A549 (cell line): ENCODE measurements around the gene TMEM214. TPM values are rescaled to one million over a fixed set of nuclear protein-coding genes. Genes with fewer than 3 reads are reported as not detected.

Experiments used
- ATAC-seq, 2 experiments: fragments of 200-7000 bp in 1 of 2; fragments of >200 bp in 1 of 2; cut with Nextera tagmentation in 1 of 2; cut with Tn5 transposase in 1 of 2; 3 replicates each; pipeline versions ENCODE4 v1.8.0 to v1.9.1; 2018 to 2020; ENCODE audit warnings: mild to moderate bottlenecking in 1 of 2, moderate library complexity in 1 of 2
- CTCF ChIA-PET: fragments of 300-600 bp; sonication (Branson Sonifier 250); formaldehyde crosslinking; extraction: SDS; loops from one replicate; lab custom pipeline; 2021; ENCODE audit warnings: antibody characterized with exemption, inconsistent platforms; lab: Yijun Ruan, JAX
- POLR2A ChIA-PET: fragments of 350-600 bp; formaldehyde crosslinking; extraction: SDS; loops from one replicate; lab custom pipeline; 2021; ENCODE audit warnings: antibody characterized with exemption, inconsistent platforms; lab: Yijun Ruan, JAX
- DNase-seq, 2 experiments: peaks; one replicate each; pipeline versions ENCODE4 v3.0.0 to v3.0.0-alpha.2; 2011 to 2016; ENCODE audit warnings: low read depth in 1 of 2, low spot score in 1 of 2
- FAIRE-seq: peaks from 2 replicates; lab custom pipeline; 2011; peaks lifted over from hg19 to GRCh38; lab: Jason Lieb, UNC
- H3K27ac ChIP-seq, 2 experiments: fragments of >200 bp; sonication (Bioruptor Twin); formaldehyde crosslinking; 3 replicates each; pipeline ENCODE4 v1.5.1; 2016 to 2017
- H3K4me1 ChIP-seq: fragments of >200 bp; sonication (Bioruptor Twin); formaldehyde crosslinking; 3 replicates; pipeline ENCODE4 v1.6.1; 2016
- H3K4me2 ChIP-seq: fragments of >200 bp; sonication (Bioruptor Twin); formaldehyde crosslinking; 3 replicates; pipeline ENCODE4 v1.6.1; 2016
- H3K4me3 ChIP-seq: fragments of >200 bp; sonication (Bioruptor Twin); formaldehyde crosslinking; 3 replicates; pipeline ENCODE4 v1.5.1; 2016
- H3K9me3 ChIP-seq: fragments of >200 bp; sonication (Bioruptor Twin); formaldehyde crosslinking; 3 replicates; pipeline ENCODE4 v1.6.1; 2016
- CBX8 ChIP-seq: fragments of 200-600 bp; sonication (generic); IDR thresholded peaks from 2 replicates; pipeline ENCODE4 v1.6.1; 2016
- CHD4 ChIP-seq: fragments of 200-600 bp; sonication (generic); IDR thresholded peaks from 2 replicates; pipeline ENCODE4 v1.6.1; 2016; ENCODE audit warnings: antibody characterized with exemption, mild to moderate bottlenecking, borderline replicate concordance
- EHMT2 ChIP-seq: fragments of 200-600 bp; sonication (generic); IDR thresholded peaks from 2 replicates; pipeline ENCODE4 v1.6.1; 2016; ENCODE audit warnings: antibody characterized with exemption, low read depth, mild to moderate bottlenecking, moderate library complexity
- HOXA7 ChIP-seq: fragments of 250-450 bp; sonication (Bioruptor Pico); IDR thresholded peaks from 2 replicates; pipeline ENCODE4 v1.5.0; 2020; ENCODE audit warnings: mild to moderate bottlenecking, moderate library complexity
- HOXB5 ChIP-seq: fragments of 250-450 bp; sonication (Bioruptor Pico); IDR thresholded peaks from 2 replicates; pipeline ENCODE4 v1.5.0; 2020; ENCODE audit warnings: mild to moderate bottlenecking, moderate library complexity
- KDM1A ChIP-seq: fragments of 200-600 bp; sonication (generic); IDR thresholded peaks from 2 replicates; pipeline ENCODE4 v1.6.1; 2016; ENCODE audit warnings: low read depth, mild to moderate bottlenecking
- MAFK ChIP-seq: fragments of 450-650 bp; IDR thresholded peaks from 2 replicates; pipeline ENCODE4 v1.6.1; 2014; ENCODE audit not compliant: partially characterized antibody
- RARB ChIP-seq: fragments of 250-450 bp; sonication (Bioruptor Pico); IDR thresholded peaks from 2 replicates; pipeline ENCODE4 v1.8.0; 2021; ENCODE audit warnings: mild to moderate bottlenecking, moderate library complexity
- RFX5 ChIP-seq: fragments of 450-650 bp; IDR thresholded peaks from 2 replicates; pipeline ENCODE4 v1.7.1; 2014; ENCODE audit warnings: antibody characterized with exemption, mild to moderate bottlenecking, moderate library complexity
- SMC3 ChIP-seq: fragments of >200 bp; sonication (Bioruptor Twin); formaldehyde crosslinking; IDR thresholded peaks from 3 replicates; pipeline ENCODE4 v1.6.1; 2018; ENCODE audit warnings: inconsistent platforms
- ZFP36 ChIP-seq: fragments of 450-650 bp; IDR thresholded peaks from 2 replicates; pipeline ENCODE4 v1.6.1; 2014; ENCODE audit warnings: borderline replicate concordance; ENCODE audit not compliant: partially characterized antibody
- WGBS: methylation state at CpG from one replicate; pipeline ENCODE4 v1.1.6; 2017; ENCODE audit errors: missing lambda C conversion rate; 5-methylcytosine and 5-hydroxymethylcytosine counted together
- polyA plus RNA-seq, 4 experiments: library from polyadenylated mRNA; depleted of rRNA in 3 of 4; stranded (reverse); fragments of >200 nt; fragmentation: RNase III in 1 of 4; extraction: RNeasy Plus Mini Kit Qiagen cat#74134 plus additional on column Dnase treatment in 1 of 4; gene quantifications; 2 replicates in 3 of 4; 3 replicates in 1 of 4; pipeline ENCODE4 v1.2.3, GENCODE V29; 2011 to 2017
- TF ChIP-seq, protein P1 (sequence below): fragments of >200 bp; sonication (Bioruptor Twin); formaldehyde crosslinking; IDR thresholded peaks from 2 replicates; pipeline ENCODE4 v1.6.1; 2016
- TF ChIP-seq, protein P2 (sequence below): IDR thresholded peaks from 2 replicates; pipeline ENCODE4 v1.6.1; 2012
- TF ChIP-seq, protein P3 (sequence below): fragments of 250-450 bp; sonication (Bioruptor Pico); IDR thresholded peaks from 2 replicates; pipeline ENCODE4 v1.5.0; 2021; ENCODE audit warnings: mild to moderate bottlenecking, moderate library complexity, borderline replicate concordance
- TF ChIP-seq, protein P4 (sequence below): IDR thresholded peaks from 2 replicates; pipeline ENCODE4 v1.6.1; 2012; ENCODE audit warnings: low read depth, borderline replicate concordance
- TF ChIP-seq, protein P5 (sequence below): fragments of 150-350 bp; IDR thresholded peaks from 2 replicates; pipeline ENCODE4 v1.6.1; 2014; ENCODE audit warnings: low read depth, mild to moderate bottlenecking, low read length
- TF ChIP-seq, protein P6 (sequence below): fragments of >200 bp; sonication (Bioruptor Twin); formaldehyde crosslinking; IDR thresholded peaks from 3 replicates; pipeline ENCODE4 v1.6.1; 2016

The TMEM214 gene
- polyA plus RNA-seq, 2 of the 4 experiments (the other 2 are of a cell fraction) = 54.3 to 74.9 TPM

DNA sequence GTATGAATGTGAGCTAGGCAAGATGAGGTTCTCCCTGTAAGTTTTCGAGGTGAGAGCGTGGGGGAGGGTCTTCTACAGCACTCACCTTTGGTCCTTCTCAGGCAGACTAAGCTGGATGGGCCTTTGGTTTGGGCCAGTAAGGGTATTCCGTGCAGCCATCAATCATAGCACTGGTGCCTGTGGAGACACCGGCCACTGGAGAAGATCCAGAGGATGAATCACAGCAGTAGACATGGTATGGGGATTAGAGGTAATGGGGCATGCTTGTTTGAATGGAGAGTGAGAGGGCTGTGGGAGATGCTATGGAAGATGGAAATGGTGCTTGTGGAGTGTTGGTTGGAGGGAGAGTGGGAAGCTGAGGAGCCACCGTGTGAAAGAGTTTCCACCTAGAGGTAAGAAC, 46.2 kb upstream of the TMEM214 start (continued):
- TF ChIP-seq, protein P1, sequence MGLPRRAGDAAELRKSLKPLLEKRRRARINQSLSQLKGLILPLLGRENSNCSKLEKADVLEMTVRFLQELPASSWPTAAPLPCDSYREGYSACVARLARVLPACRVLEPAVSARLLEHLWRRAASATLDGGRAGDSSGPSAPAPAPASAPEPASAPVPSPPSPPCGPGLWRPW = no peak
- TF ChIP-seq, protein P2, sequence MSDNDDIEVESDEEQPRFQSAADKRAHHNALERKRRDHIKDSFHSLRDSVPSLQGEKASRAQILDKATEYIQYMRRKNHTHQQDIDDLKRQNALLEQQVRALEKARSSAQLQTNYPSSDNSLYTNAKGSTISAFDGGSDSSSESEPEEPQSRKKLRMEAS = no peak
- TF ChIP-seq, protein P3, sequence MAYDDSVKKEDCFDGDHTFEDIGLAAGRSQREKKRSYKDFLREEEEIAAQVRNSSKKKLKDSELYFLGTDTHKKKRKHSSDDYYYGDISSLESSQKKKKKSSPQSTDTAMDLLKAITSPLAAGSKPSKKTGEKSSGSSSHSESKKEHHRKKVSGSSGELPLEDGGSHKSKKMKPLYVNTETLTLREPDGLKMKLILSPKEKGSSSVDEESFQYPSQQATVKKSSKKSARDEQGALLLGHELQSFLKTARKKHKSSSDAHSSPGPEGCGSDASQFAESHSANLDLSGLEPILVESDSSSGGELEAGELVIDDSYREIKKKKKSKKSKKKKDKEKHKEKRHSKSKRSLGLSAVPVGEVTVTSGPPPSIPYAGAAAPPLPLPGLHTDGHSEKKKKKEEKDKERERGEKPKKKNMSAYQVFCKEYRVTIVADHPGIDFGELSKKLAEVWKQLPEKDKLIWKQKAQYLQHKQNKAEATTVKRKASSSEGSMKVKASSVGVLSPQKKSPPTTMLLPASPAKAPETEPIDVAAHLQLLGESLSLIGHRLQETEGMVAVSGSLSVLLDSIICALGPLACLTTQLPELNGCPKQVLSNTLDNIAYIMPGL (CRISPR knock-in tag) = no peak
- no peak for TF ChIP-seq CBX8
- no peak for TF ChIP-seq SMC3
- TF ChIP-seq, protein P4, sequence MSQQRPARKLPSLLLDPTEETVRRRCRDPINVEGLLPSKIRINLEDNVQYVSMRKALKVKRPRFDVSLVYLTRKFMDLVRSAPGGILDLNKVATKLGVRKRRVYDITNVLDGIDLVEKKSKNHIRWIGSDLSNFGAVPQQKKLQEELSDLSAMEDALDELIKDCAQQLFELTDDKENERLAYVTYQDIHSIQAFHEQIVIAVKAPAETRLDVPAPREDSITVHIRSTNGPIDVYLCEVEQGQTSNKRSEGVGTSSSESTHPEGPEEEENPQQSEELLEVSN = no peak

DNA sequence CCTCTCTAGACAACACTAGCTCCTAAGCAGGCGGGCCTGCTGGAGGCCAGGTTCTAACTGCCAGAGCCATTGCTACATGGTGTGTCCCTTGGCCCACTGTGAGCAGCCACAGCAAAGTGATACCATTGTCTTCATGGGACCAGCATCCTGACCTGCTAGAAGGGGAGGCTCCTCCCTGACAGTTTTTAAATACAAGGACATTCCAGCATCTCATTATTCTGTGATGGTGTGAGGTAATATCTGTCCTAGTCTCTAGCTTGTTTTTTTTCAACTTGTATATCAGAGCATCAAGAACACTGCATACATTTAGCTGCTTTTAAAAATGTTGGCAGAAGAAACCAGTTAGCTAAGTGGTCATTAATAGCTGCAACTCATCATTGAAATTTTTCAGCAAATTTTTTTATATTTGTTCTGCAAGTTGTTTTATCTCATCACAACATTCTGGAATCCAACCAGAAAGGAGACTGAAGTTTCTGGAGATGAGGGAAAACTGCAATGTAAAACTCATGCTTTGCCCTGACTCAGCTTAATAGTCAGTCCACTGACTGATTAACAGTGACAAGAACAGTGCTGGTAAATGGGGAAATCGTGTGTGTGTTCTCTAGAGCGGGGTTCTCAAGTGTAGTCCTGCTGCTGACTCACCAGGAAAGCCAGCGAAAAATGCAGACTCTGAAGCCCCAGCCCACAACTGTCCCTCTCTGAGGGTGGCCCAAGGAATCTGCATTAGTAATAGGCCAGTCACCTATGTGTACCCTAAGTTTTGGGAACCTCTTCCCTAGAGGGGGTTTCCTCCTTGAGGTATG, 44.5 kb upstream of the TMEM214 start:
- H3K4me1 ChIP-seq = peaks cover 8% of the 10 kb centered on the region; the same call in 1 of the 3 replicates
- H3K27ac ChIP-seq = no peak overlapping the region
- no peaks in the 10 kb centered on the region for H3K9me3 ChIP-seq
- TF ChIP-seq MAFK (peak; percentile 85), RARB (CRISPR knock-in tag) (no peak)
- no peak overlapping the region for H3K4me3 ChIP-seq
- peak; percentile 51 to 63; a peak in 3 of 6 replicates for ATAC-seq
- POLR2A ChIA-PET = no interaction called here
- no peak for DNase-seq
- CTCF ChIA-PET = interaction anchor here (1.3 to 9.9 kb wide), 7 partner anchors 10 to 97 kb away, joined by 3 to 74 read pairs (median 7); no protein-coding TSS in a partner anchor
- FAIRE-seq = no peak
- H3K4me2 ChIP-seq = no peak overlapping the region
- 50% methylated on average over 4 of the region's 4 CpGs for WGBS

DNA sequence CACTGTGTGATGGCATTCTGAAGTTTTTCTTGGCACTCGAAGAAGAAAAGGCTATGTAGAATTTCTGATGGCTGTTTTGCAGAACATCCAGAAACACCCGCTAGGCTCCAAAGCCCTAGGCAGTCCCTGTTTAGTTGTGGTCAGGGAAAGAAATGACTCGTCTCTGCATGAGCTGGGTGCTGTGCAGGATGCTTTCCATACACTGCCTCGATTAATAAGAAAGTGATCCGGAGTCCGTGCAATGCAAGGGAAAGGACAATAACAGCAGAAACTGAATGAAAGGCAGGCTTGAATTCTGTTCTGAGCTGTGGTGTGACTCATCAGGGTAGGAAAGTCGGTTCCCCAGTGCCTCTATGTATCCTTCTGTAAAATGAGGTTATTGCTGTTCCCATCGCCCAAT, 43.6 kb upstream of the TMEM214 start:
- H3K4me3 ChIP-seq = no peak overlapping the region
- H3K4me1 ChIP-seq = peaks cover 8% of the 10 kb centered on the region; the same call in 1 of the 3 replicates
- DNase-seq = no peak
- H3K27ac ChIP-seq = no peak overlapping the region
- no peak overlapping the region for H3K4me2 ChIP-seq
- WGBS = 63% methylated on average over 8 of the region's 8 CpGs
- FAIRE-seq = no peak
- H3K9me3 ChIP-seq = no peaks in the 10 kb centered on the region
- ChIA-PET CTCF (interaction anchor here (0.8 to 9.9 kb wide), 9 partner anchors 9 to 143 kb away, joined by 3 to 74 read pairs (median 5); no protein-coding TSS in a partner anchor), POLR2A (no interaction called here)
- peak; percentile 33; a peak in 2 of 6 replicates for ATAC-seq
- TF ChIP-seq CHD4 (no peak), HOXA7 (CRISPR knock-in tag) (no peak), RFX5 (no peak), HOXB5 (CRISPR knock-in tag) (no peak), ZFP36 (no peak), KDM1A (no peak), CBX8 (no peak), EHMT2 (no peak)
- TF ChIP-seq, protein P1 = no peak
- TF ChIP-seq, protein P2 = no peak
- TF ChIP-seq, protein P5, sequence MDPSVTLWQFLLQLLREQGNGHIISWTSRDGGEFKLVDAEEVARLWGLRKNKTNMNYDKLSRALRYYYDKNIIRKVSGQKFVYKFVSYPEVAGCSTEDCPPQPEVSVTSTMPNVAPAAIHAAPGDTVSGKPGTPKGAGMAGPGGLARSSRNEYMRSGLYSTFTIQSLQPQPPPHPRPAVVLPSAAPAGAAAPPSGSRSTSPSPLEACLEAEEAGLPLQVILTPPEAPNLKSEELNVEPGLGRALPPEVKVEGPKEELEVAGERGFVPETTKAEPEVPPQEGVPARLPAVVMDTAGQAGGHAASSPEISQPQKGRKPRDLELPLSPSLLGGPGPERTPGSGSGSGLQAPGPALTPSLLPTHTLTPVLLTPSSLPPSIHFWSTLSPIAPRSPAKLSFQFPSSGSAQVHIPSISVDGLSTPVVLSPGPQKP = no peak
- TF ChIP-seq, protein P6, sequence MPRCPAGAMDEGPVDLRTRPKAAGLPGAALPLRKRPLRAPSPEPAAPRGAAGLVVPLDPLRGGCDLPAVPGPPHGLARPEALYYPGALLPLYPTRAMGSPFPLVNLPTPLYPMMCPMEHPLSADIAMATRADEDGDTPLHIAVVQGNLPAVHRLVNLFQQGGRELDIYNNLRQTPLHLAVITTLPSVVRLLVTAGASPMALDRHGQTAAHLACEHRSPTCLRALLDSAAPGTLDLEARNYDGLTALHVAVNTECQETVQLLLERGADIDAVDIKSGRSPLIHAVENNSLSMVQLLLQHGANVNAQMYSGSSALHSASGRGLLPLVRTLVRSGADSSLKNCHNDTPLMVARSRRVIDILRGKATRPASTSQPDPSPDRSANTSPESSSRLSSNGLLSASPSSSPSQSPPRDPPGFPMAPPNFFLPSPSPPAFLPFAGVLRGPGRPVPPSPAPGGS = no peak
